ENCODE results near the gene CNN3. TPM values are rescaled to one million over a fixed set of nuclear protein-coding genes. Genes with fewer than 3 reads are reported as not detected.

CNN3 gene
- total and polyA plus RNA-seq, 8 donors, result 70.0 to 353 (median 133) TPM

DNA sequence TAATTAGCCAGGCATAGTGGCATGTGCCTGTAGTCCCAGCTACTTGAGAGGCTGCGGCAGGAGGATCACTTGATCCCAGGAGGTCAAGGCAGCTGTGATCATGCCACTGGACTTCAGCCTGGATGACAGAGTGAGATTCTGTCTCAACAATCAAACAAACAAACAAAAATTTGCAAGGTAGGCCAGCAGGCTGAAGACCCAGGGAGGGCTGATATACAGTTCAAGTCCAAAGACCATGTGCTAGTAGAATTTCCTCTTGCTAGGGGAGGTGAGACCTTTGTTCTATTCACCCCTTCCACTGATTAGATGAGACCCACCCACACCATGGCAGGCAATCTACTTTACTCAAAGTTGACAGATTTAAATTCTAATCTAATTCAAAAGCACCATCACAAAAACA lies 31.2 kb upstream of the CNN3 start:
- Histone ChIP-seq H3K27me3 (no peaks in the 10 kb centered on the region), H3K9me3 (no peaks in the 10 kb centered on the region), H3K27ac (no peak overlapping the region), H3K36me3 (no peaks in the 10 kb centered on the region), H3K4me3 (no peak overlapping the region), H3K4me1 (peaks cover 7 to 47% (median 26%) of the 10 kb centered on the region in 4 donors)
- TF ChIP-seq EP300 (IDR thresholded peaks at IDR 0.05), result no peak
- TF ChIP-seq POLR2AphosphoS5 (IDR thresholded peaks at IDR 0.05), result no peak
- TF ChIP-seq, protein P1, sequence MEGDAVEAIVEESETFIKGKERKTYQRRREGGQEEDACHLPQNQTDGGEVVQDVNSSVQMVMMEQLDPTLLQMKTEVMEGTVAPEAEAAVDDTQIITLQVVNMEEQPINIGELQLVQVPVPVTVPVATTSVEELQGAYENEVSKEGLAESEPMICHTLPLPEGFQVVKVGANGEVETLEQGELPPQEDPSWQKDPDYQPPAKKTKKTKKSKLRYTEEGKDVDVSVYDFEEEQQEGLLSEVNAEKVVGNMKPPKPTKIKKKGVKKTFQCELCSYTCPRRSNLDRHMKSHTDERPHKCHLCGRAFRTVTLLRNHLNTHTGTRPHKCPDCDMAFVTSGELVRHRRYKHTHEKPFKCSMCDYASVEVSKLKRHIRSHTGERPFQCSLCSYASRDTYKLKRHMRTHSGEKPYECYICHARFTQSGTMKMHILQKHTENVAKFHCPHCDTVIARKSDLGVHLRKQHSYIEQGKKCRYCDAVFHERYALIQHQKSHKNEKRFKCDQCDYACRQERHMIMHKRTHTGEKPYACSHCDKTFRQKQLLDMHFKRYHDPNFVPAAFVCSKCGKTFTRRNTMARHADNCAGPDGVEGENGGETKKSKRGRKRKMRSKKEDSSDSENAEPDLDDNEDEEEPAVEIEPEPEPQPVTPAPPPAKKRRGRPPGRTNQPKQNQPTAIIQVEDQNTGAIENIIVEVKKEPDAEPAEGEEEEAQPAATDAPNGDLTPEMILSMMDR (IDR thresholded peaks at IDR 0.05), result no peak
- TF ChIP-seq POLR2A (IDR thresholded peaks at IDR 0.05), result no peak
- intact Hi-C loops (cut with DNase I; ENCODE audit: low total_unique reads), result no loop called here
- DNase-seq, result no peak
- 89 to 100% (median 100%) methylated on average over 1 of the region's 1 CpG for WGBS, 5 donors

DNA sequence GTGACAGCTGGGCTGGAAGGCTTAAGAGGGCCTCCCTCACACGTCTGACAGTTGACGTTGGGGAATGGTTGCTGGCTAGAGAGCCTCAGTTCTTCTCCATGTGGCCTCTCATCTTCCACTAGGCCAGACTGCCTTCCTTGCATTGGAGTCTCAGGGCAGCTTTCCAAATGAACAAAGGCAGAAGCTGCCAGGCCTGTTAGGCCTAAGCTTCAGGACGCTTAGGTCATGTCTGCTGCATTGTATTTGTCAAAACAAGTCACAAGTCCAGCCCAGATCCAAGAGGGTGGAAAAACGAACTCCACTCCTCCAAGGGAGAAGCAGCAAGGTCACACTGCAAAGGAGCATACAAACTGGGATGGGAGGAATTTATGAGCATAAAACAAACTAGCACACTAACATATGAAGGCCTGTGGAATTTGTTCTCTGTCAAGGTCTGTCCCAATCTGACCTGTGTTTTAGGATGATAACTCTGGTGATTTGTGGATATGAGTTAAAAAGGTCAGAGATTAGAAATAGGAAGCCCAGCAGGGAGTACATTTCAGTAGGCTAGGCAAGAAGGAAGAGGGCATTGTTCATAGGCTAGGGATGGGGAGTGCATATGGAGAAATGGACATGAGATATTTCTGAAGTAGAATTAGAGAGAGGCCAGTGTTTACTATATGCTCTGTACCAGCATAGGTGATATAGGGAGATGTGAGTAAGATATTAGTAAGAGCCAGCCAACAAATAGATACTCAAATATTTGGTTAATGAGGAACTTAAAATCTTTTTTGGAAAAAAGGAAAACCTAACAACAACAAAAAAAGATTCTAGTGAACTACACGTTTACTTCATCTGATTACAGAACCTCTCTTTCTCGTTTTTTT lies 29.1 kb upstream of the CNN3 start:
- WGBS, 5 donors, result 40 to 50% (median 43%) methylated on average over 6 of the region's 6 CpGs
- H3K4me3 ChIP-seq, result no peak overlapping the region
- H3K9me3 ChIP-seq, result no peaks in the 10 kb centered on the region
- H3K27ac ChIP-seq, result peak overlapping the region in 4 of 5 donors; percentile 15 to 55 (median 34)
- no peak for TF ChIP-seq POLR2AphosphoS5 (IDR thresholded peaks at IDR 0.05)
- TF ChIP-seq, protein P1 (IDR thresholded peaks at IDR 0.05), result no peak
- TF ChIP-seq POLR2A (IDR thresholded peaks at IDR 0.05), result no peak
- TF ChIP-seq EP300 (IDR thresholded peaks at IDR 0.05), result no peak
- peak in 1 of 2 donors; percentile 58 for DNase-seq
- H3K4me1 ChIP-seq, result peaks cover 11 to 32% (median 22%) of the 10 kb centered on the region in 4 donors
- no peaks in the 10 kb centered on the region for H3K36me3 ChIP-seq
- intact Hi-C loops (cut with DNase I; ENCODE audit: low total_unique reads), result no loop called here
- H3K27me3 ChIP-seq, result no peaks in the 10 kb centered on the region

DNA sequence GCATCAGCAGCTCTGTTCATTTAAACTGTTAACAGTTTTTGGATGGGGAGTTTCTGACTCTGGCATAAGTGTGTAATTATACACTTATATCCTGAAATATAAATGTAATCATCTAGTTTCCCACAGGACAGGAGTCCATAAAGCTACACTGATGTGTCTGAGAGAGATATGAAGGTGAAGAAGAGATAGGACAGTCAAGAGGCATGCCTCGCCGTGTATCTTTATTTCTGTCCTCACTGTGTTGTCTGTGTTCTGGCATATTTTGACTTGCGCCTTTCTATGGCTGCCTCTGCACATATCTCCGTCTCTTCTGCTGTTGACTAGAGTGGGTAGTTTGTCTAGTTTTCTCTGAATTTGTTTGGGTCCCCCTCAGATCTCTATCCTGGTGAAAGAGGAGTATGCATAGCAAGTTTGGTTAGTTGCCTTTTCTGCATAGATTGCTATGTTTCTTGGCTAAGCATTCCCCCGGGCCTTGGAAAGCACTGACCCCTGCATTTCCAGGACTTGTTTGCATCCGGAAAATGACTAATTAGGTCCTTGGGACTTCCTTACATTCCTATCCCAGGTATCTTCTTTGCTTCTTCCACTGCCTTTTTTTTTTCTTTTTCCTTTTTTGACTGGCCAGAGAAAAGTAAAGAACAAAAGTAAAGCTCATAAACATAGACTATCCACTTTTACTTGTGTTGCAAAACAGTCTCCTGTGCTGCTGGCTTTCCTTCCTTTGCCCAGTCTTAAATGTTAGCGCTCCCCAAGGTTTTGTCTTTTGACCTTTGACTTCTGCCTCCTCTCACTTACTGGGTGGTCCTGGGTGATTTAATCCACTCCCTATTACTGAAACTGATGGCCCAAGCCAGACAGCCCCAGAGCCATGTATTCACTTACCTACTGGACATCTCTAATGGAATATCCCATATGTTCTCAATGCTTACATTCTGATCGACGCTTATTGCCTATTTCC lies 27.6 kb upstream of the CNN3 start:
- intact Hi-C loops (cut with DNase I; ENCODE audit: low total_unique reads), result no loop called here
- WGBS, 5 donors, result 76 to 80% (median 77%) methylated on average over 9 of the region's 9 CpGs
- Histone ChIP-seq H3K27me3 (no peaks in the 10 kb centered on the region), H3K36me3 (no peaks in the 10 kb centered on the region), H3K4me3 (no peak overlapping the region), H3K4me1 (peaks cover 14 to 35% (median 27%) of the 10 kb centered on the region in 4 donors), H3K9me3 (no peaks in the 10 kb centered on the region), H3K27ac (peak overlapping the region in 2 of 5 donors; percentile 16 to 55)
- TF ChIP-seq, protein P1 (IDR thresholded peaks at IDR 0.05), result no peak
- TF ChIP-seq EP300 (IDR thresholded peaks at IDR 0.05) (no peak), POLR2AphosphoS5 (IDR thresholded peaks at IDR 0.05) (no peak), POLR2A (IDR thresholded peaks at IDR 0.05) (no peak)
- no peak for DNase-seq

DNA sequence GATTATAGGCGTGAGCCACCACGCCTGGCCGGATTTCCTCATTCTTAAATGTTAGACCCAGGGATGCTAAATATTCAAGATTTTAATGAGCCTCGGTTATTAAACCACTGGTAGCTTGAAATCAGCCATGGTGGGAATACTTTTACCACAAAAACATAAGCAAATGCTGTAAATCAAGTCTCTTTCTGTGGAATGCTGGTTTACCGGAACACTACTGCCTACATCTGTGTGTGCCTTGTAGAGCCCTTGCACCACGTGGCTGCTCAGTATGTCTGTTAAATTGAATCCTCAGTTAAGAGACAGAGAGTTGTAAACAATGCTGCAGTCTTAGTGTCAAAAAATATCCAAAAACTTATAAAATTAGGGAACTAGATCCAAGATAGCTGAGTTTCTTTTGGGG lies 26.8 kb upstream of the CNN3 start:
- intact Hi-C loops (cut with DNase I; ENCODE audit: low total_unique reads), result no loop called here
- H3K27ac ChIP-seq, result no peak overlapping the region
- TF ChIP-seq EP300 (IDR thresholded peaks at IDR 0.05) (no peak), POLR2A (IDR thresholded peaks at IDR 0.05) (no peak), POLR2AphosphoS5 (IDR thresholded peaks at IDR 0.05) (no peak)
- TF ChIP-seq, protein P1 (IDR thresholded peaks at IDR 0.05), result no peak
- no peaks in the 10 kb centered on the region for H3K9me3 ChIP-seq
- H3K4me3 ChIP-seq, result no peak overlapping the region
- WGBS, 5 donors, result 78 to 85% (median 80%) methylated on average over 6 of the region's 6 CpGs
- H3K36me3 ChIP-seq, result no peaks in the 10 kb centered on the region
- H3K4me1 ChIP-seq, result peaks cover 14 to 41% (median 28%) of the 10 kb centered on the region in 4 donors
- no peaks in the 10 kb centered on the region for H3K27me3 ChIP-seq
- DNase-seq, result no peak
